HEK293T (cell line): ENCODE results near the gene KCNG1.

Experiments
- FOXA1 ChIP-seq: fragments of 450-650 bp; IDR thresholded peaks from 2 replicates; pipeline ENCODE4 v1.6.1; 2016; ENCODE audit warnings: mild to moderate bottlenecking
- FOXM1 ChIP-seq: fragments of 450-650 bp; IDR thresholded peaks from 2 replicates; pipeline ENCODE4 v1.6.1; 2017; ENCODE audit warnings: mild to moderate bottlenecking, borderline replicate concordance
- NFRKB ChIP-seq: fragments of 450-650 bp; IDR thresholded peaks from 2 replicates; pipeline ENCODE4 v1.6.1; 2016; ENCODE audit warnings: mild to moderate bottlenecking, moderate library complexity
- SP1 ChIP-seq: fragments of 450-650 bp; IDR thresholded peaks from 2 replicates; pipeline ENCODE4 v1.6.1; 2017
- SUZ12 ChIP-seq: fragments of 450-650 bp; IDR thresholded peaks from 2 replicates; pipeline ENCODE4 v1.6.1; 2016; ENCODE audit warnings: mild to moderate bottlenecking

DNA sequence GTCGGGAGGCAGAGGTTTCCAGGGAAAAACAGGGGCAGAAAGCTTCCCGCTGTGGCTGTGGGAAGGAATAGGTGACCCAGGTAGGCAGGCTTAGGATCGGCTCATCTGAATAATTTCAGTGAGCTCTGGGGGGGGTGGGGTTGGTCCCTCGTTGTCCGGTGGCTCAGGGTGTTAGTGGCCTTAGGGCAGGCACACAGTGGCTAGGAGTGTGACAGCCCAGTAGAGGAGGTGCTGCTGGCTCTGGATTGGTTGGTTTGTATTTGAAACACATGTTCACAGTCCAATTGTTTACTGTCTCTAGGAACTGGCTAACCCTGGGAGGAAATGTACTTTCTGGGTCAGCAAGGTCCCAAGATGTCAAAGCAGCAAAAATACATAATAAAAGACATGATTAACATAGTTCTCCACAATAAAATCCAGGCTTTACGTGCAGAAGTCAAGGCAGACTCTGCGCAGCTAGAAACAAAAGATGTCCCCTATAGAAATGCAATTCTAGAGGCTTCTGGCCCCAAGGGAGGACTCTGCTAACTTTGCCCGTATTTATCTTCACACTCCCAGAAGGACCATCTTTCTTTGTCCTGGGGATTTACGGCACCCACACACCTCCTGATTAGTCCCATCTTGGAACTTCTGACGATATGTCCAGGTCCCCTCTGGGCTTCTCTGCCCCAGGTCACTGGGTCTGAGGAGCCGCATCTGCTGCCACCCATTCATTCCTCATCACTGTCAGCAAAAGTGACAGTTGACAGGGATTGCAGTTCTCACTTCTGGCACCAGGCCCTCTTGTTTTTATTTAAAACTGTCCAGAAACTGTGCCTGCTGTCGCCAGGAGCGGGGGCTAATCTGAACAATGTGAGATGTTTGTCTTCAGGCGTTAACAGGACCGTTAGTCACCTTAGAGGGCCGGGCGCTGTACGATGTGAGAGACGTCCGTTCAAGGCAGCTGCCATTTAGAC is 45.6 kb downstream of the KCNG1 start:
- TF ChIP-seq SP1: no peak
- no peak for TF ChIP-seq FOXM1
- TF ChIP-seq FOXA1: no peak
- TF ChIP-seq NFRKB: no peak
- no peak for TF ChIP-seq SUZ12
